NOMO-1 (cell line): ENCODE data around the gene THBS3.
"Not testable (repeated sequence)": the region's sequence is repeated elsewhere in the genome, so short reads cannot be mapped to it uniquely, and the experiment has no call there.

Experiments used
- DNase-seq, 2 experiments: peaks; one replicate each; lab custom pipeline; 2025; ENCODE audit not compliant: unreplicated experiment in 2 of 2; lab: John Stamatoyannopoulos, UW

THBS3 gene

DNA sequence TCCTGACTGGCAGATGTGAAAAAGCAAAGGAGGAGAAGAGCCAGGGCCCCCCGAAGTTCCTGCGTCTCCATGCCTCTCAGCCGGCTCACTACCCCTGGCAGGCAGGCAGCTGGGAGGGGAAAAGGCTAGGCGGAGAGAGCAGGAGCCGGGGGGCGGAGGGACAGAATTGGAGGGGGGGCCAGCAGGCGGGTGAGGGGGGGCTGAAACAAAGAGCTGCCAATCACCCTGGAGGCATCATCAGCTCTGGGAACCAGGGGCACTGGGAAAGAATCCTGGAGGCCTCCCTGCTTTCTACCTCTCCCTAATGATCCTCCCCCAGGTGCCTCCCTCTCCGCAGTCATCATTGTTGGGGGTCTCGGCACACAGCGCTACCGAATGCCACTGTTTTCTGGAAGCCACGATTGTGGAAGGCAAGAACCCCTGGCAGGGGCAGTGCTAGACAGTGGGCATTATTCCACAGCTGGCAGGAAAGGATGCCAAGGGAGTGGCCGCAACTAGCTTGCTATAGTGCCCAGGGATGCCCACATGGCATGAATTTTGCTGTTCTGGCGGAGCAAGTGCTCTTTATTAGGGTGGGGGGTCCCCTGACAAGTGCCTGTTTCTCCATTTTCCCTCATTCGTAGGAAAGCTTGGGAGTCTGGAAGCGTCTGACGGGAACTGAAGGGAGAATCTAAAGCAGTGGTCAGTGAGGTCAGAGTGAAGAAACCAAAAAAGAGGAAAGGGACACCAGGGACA lies at the start of gene THBS3:
THBS3 (minus strand) TSS at position 92 of the 735 bp plus-strand sequence; CDS start at position 71, 21 bp downstream.
- no peak for DNase-seq

DNA sequence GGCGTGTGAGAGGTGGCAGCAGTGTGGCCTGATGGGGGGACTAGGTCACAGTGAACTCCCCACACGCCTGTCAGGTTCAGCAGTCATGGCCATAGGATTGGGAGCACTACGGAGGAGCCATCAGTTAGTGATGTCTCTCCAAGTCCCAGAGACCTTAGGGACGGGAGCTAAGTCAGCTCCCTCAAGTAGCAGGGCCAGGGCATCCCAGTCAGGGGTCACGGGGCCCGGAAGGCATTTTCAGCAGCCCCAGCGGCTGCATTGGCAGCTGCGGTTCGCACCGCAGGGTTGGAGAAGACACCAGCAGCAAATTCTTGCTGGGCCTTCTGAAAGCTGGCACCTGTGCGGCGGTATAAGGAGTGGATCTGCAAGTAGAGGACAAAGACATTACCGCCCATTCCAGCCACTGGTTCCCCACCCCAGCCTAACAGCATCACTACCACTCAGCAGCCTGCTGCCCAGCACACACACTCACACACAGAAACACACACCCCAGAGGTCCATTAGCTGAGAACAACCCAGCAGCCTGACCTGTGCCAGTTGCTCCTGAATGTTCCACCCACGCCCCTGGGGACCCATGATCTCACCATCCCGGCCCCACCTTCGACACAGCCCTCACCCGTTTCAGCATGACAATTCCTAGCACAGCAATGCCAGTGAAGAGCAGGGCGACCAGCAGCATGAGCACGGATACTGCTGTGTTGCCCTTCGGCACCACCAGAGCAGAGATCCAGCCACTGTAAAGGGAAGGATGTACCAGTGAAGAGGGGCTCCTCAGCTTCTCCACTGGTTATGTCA lies 48.6 kb upstream of the THBS3 start:
- no peak for DNase-seq

DNA sequence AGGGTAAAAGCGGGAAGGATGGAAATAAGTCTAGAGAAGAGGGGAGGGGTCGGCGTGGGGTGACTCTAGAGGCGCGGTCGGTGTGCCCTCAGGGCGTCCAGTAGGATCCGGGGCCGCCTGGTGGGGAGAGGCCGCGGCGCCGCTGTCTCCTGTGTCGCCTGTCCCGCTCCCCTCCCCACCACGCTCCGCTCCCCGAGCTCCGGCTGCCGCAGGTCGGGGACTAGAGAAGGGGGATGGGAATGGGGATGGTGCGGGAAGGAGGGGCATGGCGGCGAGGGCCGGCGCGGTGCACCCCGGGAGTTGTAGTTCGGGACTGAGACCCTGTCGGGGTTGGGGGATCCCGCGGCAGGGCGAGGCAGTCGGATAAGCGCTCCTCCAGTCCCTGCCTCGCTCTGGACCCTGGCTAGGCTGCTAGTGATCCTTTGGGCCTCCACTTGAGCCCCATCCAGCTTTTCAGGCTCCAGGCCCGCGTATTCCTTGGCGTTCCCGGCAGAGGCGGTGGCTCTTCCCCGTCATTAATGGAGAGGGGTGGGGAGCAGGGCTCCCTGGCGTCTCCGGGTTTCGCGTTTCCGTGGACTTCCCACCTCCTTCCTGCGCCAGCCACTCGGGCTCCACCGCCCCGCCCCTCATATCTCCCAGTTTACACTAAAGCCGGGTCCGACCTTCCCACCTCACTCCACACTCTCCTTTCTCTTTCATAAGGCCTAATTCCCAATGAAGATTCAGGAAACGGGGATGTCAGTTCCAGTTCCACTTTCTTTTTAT lies 47.7 kb upstream of the THBS3 start, which contains the start of gene ENTREP3:
ENTREP3 (minus strand) TSS at position 241 of the 765 bp plus-strand sequence. CDS start 606 bp downstream, outside the sequence.
- peak; percentile 69 to 70 for DNase-seq

DNA sequence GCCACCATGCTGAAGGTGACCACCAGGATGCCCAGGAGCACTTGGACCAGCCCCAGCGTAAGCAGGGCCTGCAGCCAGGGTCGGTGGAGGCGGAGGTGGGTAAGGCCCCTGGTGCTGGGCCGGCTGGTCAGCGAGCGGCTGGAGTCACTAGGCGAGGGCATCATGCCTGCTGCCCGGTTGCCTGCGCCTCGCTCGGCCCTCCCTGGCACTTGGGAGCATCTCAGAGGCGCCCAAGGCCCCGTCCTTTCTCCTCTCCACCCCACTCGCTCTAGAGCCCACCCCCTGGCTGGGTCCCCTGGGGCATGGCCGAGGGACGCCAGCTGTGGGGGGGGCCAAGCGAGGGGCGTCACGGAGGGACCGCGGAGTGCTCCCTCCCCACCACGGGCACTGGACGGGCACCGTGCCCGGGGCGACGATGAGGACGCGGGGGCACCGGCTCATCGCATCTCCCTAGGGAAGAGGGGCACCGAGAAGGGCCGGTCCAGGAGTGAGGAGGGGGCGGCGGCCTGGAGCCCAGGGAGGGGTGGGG lies 47.1 kb upstream of the THBS3 start:
- DNase-seq, result no peak

DNA sequence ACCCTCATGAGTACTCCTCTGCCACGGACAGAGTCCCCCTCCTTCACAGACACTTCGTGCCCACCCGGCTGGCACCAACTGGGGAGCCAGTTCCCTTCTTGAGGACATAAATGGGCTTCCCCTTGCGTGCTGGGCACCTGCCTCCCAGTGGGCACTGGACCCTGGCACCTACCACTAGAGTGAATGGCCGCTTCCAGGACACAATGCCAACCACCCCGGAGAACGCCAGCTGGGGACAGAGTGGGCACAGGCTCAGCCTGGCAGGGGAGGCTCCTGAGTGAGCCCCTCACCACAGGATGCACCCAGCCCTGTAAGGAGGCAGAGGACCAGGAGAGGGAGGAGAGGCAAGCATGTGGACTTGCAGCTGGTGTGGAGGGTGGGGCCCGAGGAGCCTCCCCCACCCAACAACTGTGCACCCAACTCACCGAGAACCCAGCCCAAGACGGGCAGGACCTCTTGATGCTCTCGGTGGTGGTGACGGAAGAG lies 46.6 kb upstream of the THBS3 start:
- DNase-seq, result no peak

DNA sequence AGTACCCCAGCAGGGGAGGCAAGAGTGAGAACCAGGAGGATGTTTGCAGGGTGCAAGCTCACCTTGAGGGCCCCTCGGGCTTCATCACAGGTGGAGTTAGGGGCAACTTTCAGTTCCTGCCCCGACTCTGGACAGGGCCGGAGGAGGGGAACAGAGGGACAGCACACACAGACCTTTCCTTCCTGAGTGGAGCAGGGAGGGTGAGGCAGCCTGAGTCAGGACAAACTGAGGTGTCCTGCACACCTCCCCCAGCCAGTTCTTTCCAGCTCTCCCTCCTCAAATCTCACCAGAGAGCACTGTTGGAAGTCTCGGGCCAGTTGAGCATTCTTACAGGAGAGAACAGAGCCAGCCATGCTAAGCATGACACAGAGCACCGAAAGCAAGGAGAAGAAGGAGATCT lies 46.1 kb upstream of the THBS3 start:
- DNase-seq, result no peak

DNA sequence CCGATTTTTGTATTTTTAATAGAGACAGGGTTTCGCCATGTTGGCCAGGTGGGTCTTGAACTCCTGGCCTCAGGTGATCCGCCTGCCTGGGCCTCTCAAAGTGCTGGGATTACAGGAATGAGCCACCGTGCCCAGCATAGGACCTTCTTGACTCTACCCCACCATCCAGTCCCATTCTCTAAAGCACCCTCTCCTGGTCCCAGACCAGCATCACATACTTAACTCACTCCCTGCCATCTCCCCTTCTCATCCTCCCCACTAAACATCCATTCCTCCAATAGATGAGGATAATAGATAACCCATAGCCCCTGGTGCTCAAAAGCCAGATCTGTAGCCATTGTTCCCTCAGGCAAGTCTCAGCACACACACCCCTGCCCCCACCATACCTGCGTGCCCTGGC lies 45.5 kb upstream of the THBS3 start:
- DNase-seq, result no peak

DNA sequence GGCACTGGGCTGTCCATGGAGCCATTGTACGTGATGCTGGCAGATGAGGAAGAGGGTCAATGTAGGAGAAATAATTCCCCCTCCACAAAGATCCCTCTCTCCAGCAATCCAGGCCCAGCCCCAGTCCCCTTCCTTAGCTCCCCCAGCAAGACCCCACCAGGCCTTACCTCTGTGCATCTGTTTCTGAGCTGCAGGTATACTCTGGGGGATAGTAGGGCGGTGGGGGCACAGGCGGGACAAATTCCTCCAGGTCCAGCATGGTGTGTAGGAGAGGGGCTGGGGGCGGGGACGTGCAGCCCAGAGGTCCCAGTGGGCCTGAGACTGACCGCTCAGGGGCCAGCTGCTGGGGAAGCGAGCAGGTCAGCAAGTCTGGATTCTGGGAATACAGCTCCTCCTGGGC lies 43.9 kb upstream of the THBS3 start:
- no peak for DNase-seq

DNA sequence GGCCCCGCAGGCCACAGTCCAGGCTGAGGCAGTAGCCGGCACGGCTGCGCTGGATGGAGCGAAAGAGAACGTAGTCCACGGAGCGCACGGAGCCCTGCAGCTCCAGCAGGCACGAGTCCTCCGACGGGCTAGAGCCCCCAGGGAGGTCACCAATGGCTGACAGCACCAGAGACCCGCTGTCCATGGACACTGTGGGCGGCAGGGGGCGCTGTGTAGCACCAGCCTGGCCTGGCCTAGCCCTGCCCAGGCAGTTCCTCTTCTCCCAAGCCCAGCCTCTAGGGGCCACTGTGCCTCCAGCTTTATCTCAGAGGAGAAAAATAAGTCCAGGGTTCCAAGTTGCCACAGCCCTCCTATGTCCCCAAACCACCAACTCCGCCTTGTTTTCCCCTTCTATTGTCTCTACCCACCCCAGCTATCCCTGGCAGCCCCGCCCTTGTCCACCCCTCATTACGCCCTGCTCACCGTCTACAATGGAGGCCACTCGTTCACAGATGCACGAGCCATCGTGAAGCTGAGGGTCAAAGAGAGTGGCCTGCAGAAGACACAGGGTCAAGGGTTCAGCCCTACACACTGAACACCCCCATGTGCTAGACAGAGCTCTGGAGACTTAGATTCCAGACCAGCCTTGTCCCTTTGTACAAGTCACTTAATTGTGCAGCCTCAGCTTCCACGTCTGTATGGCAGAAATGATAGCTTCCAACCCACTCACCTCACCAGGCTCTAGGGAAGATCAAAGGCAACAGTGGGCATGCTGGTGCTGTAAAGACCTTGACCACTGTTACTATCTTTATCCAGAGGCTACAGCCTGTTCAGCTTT lies 43.1 kb upstream of the THBS3 start:
- peak; percentile 94 to 96 for DNase-seq

DNA sequence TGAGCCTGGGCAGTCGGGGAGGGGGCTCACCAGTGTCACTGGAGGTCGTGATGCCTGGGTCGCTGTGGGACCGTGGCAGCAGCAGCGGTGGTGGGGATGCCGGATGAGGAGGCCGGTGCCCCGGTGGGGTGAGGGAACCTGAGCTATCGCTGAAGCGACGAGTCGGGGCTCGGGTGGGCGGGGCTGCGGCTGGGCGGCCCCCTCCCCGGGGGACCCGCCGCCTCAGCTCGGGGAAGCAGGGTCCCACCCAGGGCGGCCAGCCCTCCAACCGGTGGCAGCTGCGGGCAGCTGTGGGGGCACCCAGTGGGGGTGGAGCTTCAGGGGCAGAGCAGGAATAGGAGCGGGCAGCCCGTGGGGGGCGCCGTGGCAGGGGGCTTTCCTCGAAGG lies 42.5 kb upstream of the THBS3 start:
- DNase-seq, result peak in 1 of 2 experiments; percentile 66

DNA sequence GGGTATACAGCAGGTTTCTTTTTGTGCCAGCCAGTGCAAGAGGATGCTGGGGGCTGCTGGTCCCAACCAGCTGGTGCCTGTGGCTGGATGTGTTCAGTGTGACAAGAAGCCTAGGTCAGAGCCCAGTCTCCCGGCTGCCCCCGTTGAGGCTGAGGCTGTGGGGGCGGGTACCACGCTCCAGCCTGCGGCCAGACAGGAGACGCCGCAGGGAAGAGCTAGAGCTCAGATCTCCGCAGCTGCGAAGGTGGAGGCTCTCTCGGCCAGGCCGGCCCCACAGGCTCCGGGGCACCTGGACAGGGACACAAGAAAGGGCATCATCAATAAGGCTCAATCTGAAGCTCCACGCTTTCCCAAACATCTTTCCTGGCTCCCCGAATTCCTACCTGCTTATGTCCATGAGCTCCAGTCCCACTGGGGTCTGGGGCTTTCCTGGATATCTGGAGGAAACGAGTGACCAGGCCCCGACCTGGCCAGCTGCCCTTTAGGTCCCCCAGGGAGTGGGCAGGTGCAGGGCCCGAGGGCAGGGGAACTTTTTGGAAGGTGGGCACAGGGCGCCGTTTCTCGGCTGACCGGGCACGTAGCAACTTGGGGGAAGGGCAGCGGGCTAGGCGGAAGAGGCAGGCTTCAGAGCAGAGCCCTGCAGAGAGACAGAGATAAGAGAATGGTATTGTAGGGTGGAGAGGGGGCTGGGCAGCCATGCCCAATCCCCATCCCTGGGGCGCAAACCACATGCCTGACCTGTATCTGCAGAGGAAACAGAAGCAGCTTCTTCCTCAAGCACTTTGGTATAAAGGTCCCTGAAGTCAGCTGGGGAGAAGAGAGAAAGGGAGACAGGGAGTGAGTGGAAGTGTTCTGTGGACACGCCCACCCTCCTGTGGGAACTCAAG lies 40.2 kb upstream of the THBS3 start:
- no peak for DNase-seq

DNA sequence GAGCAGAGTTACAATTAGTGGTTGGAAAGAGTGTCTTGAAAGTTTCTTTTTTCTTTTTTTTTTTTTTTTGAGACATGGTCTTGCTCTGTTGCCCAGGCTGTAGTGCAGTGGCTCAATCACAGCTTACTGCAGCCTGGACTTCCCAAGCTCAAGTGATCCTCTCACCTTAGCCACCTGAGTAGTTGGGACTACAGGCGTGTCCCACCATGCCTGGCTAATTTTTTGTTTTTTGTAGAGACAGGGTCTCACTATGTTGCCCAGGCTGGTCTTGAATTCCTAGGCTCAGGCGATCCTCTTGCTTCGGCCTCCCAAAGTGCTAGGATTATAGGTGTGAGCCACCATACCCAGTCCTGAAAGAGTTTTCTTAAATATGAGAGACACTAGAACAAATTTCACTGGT lies 39.1 kb upstream of the THBS3 start:
- not testable (repeated sequence) for DNase-seq

DNA sequence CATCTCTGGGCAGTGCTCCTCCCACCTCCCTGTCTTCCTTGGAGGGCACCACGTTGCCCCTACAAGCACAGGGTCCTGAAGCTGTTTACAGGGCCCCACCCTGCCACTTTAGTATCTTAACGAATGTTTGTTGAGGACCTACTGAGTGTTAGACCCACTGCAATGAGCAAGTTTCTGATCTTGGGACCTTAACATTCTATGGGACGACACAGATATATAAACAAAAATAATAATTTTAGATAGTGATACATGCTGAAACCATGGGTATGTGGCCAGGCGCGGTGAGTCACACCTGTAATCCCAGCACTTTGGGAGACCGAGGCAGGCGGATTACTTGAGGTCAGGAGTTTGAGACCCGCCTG lies 37.4 kb upstream of the THBS3 start:
- DNase-seq, result no peak

DNA sequence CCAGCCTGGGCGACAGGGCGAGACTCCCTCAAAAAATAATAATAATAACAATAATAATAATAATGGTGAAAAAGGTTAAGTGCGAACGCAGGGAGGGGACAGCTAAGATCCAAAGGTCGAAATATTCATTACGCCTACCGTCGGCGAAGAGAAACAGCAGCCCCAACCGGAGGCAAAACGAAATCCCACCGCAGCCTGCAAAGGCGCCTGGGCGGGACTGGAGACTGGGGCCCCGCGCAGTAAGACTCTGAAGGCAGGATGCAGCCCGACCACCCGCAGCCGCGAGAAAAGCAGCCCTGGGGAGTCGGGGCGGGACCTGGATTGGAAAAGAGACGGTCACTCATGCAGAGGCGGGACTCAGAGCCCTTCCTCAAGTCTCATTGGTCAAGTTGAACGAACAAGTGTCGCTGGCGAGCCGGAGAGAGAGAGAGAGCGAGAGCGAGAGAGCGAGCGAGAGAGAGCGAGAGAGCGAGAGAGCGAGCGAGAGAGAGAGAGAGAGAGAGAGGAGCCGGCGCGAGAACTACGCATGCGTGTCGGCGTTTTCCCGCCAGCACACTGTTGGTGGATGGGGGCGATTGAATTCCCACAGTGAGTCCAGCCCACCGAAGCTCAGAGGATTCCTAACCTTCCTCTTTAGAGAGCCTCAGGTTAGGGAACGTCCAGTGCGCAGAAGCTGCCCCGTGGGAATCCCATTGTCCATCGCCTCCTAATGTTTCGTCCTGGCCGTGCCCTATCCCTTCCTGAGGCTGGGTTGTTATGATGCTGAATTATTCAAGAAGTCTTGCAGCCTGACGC lies 36.9 kb upstream of the THBS3 start:
- peak; percentile 96 to 98 for DNase-seq

DNA sequence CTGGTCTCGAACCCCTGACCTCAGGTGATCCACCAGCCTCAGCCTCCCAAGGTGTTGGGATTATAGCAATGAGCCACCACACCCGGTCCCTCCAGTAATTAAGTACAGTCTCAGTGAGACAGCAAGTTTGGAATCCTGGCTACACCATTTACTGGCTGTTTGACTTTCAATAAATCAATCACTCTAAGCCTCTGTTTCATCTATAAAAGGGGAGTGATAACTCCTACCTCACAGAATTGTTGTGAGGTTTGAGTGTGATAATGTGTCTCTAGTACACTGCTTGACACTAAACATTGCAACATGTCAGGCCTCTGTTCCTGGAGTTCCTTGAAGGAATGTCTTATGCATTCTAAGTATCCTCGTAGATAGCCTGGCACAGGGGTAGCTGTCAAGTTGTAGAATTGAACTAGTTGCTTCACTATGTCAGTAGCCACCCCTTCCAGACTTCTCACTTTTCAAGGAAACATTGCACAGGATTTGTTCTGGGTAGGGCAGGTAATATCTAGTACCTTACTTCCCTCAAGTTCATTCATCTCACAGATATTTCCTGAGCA lies 35.2 kb upstream of the THBS3 start:
- no peak for DNase-seq

DNA sequence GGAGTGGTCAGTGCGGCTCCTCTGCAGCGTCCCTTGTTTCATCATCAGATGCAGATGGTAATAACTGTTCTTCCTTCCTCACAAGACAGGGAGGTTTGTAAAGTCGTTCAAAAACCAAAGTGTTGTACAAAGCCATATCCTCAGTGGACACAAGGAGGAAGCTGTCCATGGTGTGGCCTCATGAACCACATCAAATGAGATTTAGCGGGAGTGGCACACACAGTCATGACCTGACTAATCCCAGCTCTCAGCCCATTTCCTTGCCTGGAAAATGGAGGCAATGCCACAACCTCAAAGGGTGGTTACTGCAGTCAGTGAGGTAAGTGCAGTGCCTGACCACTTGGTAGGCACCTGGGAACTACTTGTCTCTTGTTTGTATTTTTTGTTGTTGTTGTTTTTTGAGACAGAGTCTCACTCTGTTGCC lies 34.2 kb upstream of the THBS3 start:
- DNase-seq, result peak; percentile 64 to 79

DNA sequence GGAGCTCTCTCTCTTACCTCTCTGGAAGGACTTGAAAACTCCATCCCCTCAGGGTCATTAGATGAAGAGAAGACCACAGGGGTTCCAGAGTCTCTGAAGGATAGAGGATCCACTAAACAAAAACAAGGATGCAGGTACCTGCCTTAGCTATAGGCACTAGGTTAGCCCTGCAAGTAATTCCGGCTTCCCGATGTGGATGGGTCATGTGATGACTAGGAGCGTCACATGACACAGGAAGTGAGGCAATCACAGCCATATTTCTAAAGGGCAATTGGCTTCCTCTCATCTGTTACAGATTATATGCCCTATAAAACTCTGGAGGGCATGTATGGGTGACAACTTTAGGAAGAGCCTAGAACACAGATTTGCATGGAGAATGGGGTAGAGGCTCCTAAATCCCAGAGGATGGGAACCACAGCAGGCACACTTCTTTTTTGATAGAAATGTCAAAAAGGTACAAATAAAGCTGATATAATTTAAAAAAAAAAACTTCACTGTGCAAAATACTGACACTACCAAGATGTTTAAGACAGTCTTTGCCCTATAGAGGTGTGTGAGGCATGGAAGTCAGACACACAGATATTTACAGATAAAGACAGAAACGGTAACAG lies 33.5 kb upstream of the THBS3 start:
- DNase-seq, result peak; percentile 63 to 90

DNA sequence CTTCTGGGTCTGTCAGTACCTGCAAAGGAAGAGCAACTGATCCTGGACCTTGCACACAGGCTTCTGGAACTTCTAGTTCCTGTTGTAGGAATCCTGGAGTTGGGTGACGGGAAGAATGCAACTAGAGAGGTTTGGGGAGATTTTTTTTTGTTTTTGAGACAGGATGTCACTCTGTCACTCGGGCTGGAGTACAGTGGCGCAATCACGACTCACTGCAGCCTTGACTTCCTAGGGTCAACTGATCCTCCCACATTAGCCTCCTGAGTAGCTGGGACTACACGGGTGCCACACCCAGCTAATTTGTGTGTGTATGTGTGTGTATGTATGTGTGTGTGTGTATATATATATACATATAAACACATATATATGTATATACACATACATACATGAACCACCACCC lies 28.8 kb upstream of the THBS3 start:
- no peak for DNase-seq
